Measurements from ENCODE around the gene NUP188.

NUP188 gene

DNA sequence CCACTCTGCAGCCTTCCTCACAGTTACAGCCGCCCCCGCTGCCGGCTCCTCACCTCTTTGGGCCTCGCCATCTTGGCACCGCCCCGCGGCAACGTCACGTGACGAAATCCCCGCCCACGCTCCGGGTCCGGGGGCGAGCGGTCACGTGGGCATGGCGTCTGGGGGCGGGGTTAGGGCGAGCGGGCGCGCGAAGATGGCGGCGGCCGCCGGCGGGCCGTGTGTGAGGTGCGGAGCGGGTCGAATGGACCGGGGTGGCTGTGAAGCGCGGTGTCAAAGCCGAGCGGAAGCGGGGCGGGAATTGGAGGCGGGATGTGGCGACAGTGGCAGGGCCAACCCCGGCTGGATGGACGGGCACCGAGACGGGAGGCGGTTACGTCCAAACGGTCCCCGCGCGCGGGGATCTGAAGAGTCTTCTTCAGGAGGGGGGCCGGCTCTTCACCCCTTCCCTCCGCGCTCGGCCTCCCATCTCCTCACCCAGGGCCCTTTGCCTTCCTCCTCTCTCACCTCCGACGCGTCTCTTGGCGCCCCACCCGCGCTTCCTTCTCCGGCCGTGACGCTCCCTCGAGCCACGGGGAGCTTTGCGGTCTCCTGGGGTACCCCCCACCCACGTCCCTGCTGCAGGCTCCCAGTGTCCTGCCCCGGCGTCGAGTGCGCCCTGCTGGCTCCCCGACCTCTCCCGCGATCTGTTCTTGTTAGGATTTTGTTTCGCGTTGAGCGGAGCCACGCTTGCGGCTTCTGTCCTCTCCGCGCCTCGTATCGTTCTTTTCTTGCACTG lies at the start of gene NUP188, which contains the start of gene DOLK:
TSS of gene NUP188 (plus strand) at position 173 of the 775 bp plus-strand sequence. CDS start at position 194, 21 bp downstream.
TSS of gene DOLK (minus strand) at position 77 of the 775 bp plus-strand sequence. CDS start 300 bp downstream, outside the sequence.
- peak; percentile 100 for DNase-seq

DNA sequence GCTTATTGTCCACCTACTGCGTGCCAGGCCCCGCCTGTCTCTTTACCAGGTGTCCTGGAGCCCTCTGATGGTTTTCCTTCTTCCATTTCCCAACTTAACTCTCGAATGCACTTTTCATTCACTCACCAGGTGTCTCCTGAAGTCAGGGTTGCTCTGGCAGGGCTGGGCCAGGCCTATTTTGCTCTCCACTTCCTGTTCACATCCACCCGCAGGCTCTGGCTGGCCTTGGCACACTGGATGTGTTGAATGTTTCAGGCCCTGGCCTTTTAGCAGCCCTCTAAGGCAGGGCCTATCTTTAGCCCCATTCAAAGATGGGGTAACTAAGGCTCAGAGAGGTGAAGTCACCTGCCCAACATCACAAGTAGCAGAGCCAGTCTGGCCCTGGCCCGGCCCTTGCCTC lies 49.1 kb upstream of the NUP188 start:
- no peak for DNase-seq

GRCh38 chr9:128898845-128899565 lies 48.5 kb upstream of the NUP188 start:
- DNase-seq, result no peak

- peak; percentile 10 for DNase-seq
These were observed 47.8 kb upstream of the NUP188 start for GRCh38 chr9:128899566-128900322.

DNA sequence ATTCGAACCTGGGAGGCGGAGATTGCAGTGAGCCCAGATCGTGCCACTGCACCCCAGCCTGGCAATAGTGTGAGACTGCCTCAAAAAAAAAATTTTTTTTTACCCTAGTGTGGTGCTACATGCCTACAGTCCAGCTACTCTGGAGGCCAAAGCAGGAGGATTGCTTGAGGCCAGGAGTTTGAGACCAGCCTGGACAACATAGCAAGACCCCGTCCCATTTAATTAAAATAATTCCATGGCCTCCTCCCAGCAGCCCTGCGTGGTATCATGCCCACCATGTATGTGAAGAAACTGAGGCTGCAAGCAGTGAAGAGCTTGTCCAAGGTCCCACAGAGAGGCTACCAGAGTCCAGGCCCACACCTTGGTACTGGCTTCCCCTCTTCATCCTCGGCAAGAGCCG lies 46.1 kb upstream of the NUP188 start:
- DNase-seq, result no peak

- DNase-seq, result no peak
These were observed 45.7 kb upstream of the NUP188 start for GRCh38 chr9:128901822-128902221.

GRCh38 chr9:128902351-128903078 lies 45.0 kb upstream of the NUP188 start:
- DNase-seq, result peak; percentile 79

GRCh38 chr9:128903079-128903461 lies 44.4 kb upstream of the NUP188 start:
- DNase-seq, result no peak

DNA sequence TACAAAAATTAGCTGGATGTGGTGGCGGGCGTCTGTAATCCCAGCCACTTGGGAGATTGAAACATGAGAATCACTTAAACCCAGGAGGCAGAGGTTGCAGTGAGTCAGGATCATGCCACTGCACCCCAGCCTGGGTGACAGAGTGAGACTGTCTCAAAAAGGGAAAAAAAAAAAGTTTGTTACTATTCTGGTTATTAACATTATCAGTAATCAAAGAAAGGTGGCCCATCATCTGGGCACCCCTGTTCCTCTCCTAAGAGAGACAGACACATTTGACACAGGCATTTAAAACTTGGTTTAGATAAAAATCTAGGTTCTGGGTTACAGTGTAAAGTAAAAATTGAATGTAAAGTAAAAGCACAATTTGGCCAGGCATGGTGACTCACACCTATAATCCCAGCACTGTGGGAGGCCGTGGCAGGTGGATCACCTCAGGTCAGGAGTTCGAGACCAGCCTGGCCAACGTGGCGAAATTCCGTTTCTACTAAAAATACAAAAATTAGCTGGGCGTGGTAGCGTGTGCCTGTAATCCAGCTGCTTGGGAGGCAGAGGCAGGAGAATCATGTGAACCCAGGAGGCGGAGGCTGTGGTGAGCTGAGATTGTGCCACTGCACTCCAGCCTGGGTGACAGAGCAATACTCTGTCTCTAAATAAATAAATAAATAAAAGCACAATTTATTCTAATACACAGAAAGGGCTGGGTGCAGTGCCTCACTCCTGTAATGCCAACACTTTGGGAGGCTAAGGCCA lies 43.5 kb upstream of the NUP188 start:
- no peak for DNase-seq

DNA sequence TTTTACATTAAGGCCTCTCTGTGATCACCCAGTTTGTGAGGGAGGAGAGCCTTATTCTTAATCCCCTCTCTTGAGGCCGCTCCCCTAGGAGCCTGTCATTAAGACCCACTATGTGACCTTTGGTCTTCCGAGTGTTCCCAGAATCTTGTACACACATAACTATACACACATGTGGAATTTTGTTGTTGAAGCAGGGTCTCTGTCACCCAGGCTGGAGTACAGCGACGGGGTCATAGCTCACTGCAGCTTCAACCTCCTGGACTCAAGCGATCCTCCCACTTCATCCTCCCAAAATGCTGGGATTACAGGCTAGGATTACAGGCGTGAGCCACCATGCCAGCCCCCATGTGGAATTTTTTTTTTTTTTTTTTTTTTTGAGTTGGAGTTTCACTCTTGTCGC lies 41.5 kb upstream of the NUP188 start:
- no peak for DNase-seq

- DNase-seq, result no peak
These were observed 40.8 kb upstream of the NUP188 start for GRCh38 chr9:128906741-128907140.

- DNase-seq, result no peak
These were observed 39.1 kb upstream of the NUP188 start for GRCh38 chr9:128908372-128908771.

DNA sequence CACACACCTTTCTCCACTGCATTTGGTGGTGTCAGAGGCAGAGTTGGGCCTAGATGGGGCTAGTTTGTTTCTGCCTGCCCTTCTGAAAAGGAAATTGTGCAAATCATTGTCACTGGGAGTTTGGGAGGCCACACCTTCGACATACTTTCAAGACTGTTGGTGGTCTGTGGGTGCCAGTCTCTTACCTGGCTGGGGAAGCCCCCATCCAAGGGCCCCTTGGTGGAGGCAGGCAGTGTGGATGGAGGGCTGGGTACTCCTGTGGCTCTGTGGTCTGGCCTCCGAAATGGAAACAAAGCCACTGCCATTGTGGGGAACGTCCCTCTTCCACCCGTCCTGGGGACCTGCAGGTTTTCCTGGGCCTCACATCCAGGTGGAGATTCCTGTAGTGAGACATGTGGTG lies 37.6 kb upstream of the NUP188 start:
- no peak for DNase-seq

DNA sequence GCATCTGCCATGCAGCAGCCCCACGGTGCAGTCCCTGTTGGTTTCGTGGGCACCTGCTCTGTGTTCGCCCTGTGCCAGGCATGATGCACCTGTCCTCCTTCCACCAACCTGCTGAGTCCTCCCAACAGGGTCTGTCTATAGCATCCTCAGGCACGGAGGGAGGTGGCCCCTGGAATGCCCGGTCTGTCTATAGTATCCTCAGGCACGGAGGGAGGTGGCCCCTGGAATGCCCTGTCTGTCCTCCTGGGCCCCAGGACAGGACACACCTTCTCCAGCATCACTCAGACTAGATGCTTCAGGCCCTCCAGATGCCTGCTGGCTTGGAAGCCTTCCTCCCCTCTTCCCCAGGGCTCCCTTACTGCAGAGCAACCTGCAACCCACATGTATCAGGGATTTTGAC lies 36.6 kb upstream of the NUP188 start:
- DNase-seq, result no peak

DNA sequence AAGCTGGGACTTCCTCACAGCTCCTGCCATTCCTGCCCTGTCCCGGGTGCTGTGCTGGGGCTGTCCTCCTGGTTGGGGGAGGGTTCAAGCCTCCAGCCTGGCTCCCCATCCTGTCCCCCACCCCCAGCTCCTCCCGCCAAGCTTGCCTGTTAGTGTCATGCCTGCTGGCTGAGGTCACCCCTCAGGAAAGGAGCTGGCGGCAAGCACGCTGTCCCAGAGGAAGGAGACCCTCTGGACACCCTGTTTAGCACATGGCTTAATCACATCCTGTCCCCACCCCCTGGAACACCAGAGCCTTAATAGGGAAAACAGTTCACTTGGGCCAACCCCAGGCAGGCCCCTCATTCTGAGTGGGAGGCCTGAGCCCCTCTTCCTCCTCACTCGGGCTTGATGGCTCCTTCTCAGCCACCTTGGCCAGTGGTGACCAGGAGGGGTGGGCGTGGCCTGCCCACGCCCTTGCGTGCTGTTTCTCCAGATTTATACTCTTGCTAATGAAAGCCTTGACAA lies 35.9 kb upstream of the NUP188 start:
- DNase-seq, result no peak

GRCh38 chr9:128912270-128912853 lies 35.1 kb upstream of the NUP188 start:
- no peak for DNase-seq

GRCh38 chr9:128913048-128913900 lies 34.2 kb upstream of the NUP188 start:
- no peak for DNase-seq

DNA sequence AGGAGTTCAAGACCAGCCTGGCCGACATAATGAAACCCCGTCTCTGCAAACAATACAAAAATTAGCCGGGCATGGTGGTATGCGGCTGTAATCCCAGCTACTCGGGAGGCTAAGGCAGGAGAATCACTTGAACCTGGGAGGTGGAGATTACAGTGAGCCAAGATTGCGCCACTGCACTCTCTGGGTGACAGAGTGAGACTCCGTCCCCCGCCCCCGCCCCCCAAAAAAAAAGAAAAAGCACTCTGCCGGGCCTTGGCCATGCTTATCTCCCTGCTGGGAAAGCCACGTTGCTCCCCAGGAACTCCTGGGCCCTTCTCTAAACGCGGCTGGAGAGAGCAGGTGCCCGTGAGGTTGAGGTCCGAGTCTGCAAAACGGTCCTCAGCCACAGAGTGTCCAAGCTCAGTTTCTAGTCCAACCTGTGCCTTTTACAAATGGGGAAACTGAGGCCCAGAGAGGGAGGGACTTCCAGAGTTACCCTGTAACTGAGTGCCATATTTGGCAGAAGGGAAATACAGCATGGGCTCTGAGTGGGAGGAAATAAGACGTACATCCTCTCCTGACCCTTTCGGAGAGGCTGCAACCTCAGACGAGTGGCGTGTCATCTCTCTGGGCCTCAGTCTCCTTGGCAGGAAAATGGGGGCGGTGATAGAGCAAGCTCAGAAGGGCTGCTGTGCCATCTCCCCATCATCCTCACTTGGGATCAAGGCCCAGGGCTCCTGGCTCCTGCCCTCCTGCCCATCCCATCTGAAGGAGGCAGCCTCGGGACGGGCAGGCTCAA lies 33.3 kb upstream of the NUP188 start:
- no peak for DNase-seq

DNA sequence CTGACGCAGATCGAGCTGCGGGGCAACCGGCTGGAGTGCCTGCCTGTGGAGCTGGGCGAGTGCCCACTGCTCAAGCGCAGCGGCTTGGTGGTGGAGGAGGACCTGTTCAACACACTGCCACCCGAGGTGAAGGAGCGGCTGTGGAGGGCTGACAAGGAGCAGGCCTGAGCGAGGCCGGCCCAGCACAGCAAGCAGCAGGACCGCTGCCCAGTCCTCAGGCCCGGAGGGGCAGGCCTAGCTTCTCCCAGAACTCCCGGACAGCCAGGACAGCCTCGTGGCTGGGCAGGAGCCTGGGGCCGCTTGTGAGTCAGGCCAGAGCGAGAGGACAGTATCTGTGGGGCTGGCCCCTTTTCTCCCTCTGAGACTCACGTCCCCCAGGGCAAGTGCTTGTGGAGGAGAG lies 31.3 kb upstream of the NUP188 start:
- DNase-seq, result no peak

DNA sequence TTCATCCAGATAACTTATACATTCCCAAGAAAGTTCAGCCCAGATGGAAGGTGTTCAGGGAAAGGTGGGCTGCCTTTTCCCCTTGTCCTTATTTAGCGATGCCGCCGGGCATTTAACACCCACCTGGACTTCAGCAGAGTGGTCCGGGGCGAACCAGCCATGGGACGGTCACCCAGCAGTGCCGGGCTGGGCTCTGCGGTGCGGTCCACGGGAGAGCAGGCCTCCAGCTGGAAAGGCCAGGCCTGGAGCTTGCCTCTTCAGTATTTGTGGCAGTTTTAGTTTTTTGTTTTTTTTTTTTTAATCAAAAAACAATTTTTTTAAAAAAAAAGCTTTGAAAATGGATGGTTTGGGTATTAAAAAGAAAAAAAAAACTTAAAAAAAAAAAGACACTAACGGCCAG lies 30.8 kb upstream of the NUP188 start:
- no peak for DNase-seq
